ENCODE measurements around the gene PFN1. TPM values are rescaled to one million over a fixed set of nuclear protein-coding genes. Genes with fewer than 3 reads are reported as not detected.
A peak's percentile ranks its signal among the peaks of the same experiment; 100 is the strongest.

Gene PFN1
- total and polyA plus RNA-seq, 9 of the 15 experiments (the other 6 are each of a cell fraction or from before 2014, with no cell fraction given): 60.5 to 1,479 (median 456) TPM

GRCh38 chr17:4973256-4974114 is 25.2 kb upstream of the PFN1 start:
- Histone ChIP-seq H3K36me3 (ENCODE audit: control insufficient read depth, insufficient read depth, low read length) (peaks cover 85% of the 10 kb centered on the region), H4K20me1 (replicated peaks; ENCODE audit: control insufficient read depth, insufficient read depth, low read length) (no peaks in the 10 kb centered on the region), H3K9me3 (replicated peaks; ENCODE audit: control insufficient read depth, insufficient read depth, low read depth, low read length) (no peaks in the 10 kb centered on the region), H3K4me1 (replicated peaks in 1 of 2; ENCODE audit: control insufficient read depth in 2 of 2, insufficient read depth in 2 of 2, low read length in 2 of 2) (peaks cover 11 to 12% of the 10 kb centered on the region in 2 experiments; a peak in 4 of 5 replicates), H3K9me1 (ENCODE audit: control insufficient read depth, insufficient read depth, low read length) (no peaks in the 10 kb centered on the region), H2AFZ (ENCODE audit: low read depth, low read length) (no peak overlapping the region), H3K27me3 (ENCODE audit: control insufficient read depth in 2 of 2, insufficient read depth in 2 of 2, low read length in 2 of 2) (no peaks in the 10 kb centered on the region), H3K27ac (ENCODE audit: extremely low read depth, low read depth, low read length) (no peak overlapping the region), H3K9ac (ENCODE audit: insufficient read depth in 1 of 2, low read depth in 2 of 2, low read length in 2 of 2) (peak overlapping the region in 1 of 2 experiments; percentile 52; a peak in 2 of 4 replicates), H3K4me2 (ENCODE audit: insufficient read depth, low read length) (no peak overlapping the region), H3K4me3 (no peak overlapping the region), H3K79me2 (ENCODE audit: control insufficient read depth, insufficient read depth, low read length) (peaks cover 9% of the 10 kb centered on the region; the same call in 2 of the 3 replicates)
- CTCF ChIA-PET (ENCODE audit: low intra/inter-chr PET ratio): no interaction called here
- in situ Hi-C loops (cut with MboI): no loop called here
- DNase-seq (ENCODE audit: extremely low read depth in 1 of 4, low spot score in 3 of 4) (no peak), FAIRE-seq (no peak), ATAC-seq (no peak)
- TF ChIP-seq NCOR1 (IDR thresholded peaks at IDR 0.05) (no peak), PHTF2 (CRISPR knock-in tag; IDR thresholded peaks at IDR 0.05) (no peak), HSF4 (CRISPR knock-in tag; IDR thresholded peaks at IDR 0.05; ENCODE audit: borderline replicate concordance) (no peak), SMAD1 (IDR thresholded peaks at IDR 0.05; ENCODE audit: low read depth, low read length, partially characterized antibody) (no peak)
- 83% methylated on average over 8 of the region's 10 CpGs for WGBS (ENCODE audit: insufficient coverage, low coverage, missing lambda C conversion rate)
- POLR2A ChIA-PET: no interaction called here
- intact Hi-C loops (cut with micrococcal nuclease): no loop called here
- no TSS peak for BruUV-seq (replicated peaks)

GRCh38 chr17:4972752-4973151 is 24.4 kb upstream of the PFN1 start:
- FAIRE-seq (no peak), DNase-seq (ENCODE audit: extremely low read depth in 1 of 4, low spot score in 3 of 4) (no peak), ATAC-seq (no peak)
- H3K36me3 ChIP-seq (ENCODE audit: control insufficient read depth, insufficient read depth, low read length): peaks cover 79% of the 10 kb centered on the region; the same call in 2 of the 3 replicates
- H2AFZ ChIP-seq (ENCODE audit: low read depth, low read length): no peak overlapping the region
- peaks cover 17 to 19% of the 10 kb centered on the region in 2 experiments for H3K4me1 ChIP-seq (replicated peaks in 1 of 2; ENCODE audit: control insufficient read depth in 2 of 2, insufficient read depth in 2 of 2, low read length in 2 of 2)
- TF ChIP-seq ZNF507 (tag; conservative IDR thresholded peaks at IDR 0.05): no peak
- no peak for TF ChIP-seq RFX7 (CRISPR knock-in tag; IDR thresholded peaks at IDR 0.05)
- TF ChIP-seq POLR2G (IDR thresholded peaks at IDR 0.05; ENCODE audit: low read depth, low read length): 0 out of 2 replicates have a peak, but pooled peaks have one; percentile 19
- TF ChIP-seq DNMT1 (IDR thresholded peaks at IDR 0.05): no peak
- intact Hi-C loops (cut with micrococcal nuclease) (no loop called here), in situ Hi-C loops (cut with MboI) (no loop called here)
- 92% methylated on average over 8 of the region's 12 CpGs for WGBS (ENCODE audit: insufficient coverage, low coverage, missing lambda C conversion rate)
- H3K27ac ChIP-seq (ENCODE audit: extremely low read depth, low read depth, low read length): no peak overlapping the region
- no peaks in the 10 kb centered on the region for H3K27me3 ChIP-seq (ENCODE audit: control insufficient read depth in 2 of 2, insufficient read depth in 2 of 2, low read length in 2 of 2)
- H3K9ac ChIP-seq (ENCODE audit: insufficient read depth in 1 of 2, low read depth in 2 of 2, low read length in 2 of 2): no peak overlapping the region; a peak in 2 of 4 replicates
- ChIA-PET POLR2A (no interaction called here), CTCF (ENCODE audit: low intra/inter-chr PET ratio) (no interaction called here)
- H3K9me3 ChIP-seq (replicated peaks; ENCODE audit: control insufficient read depth, insufficient read depth, low read depth, low read length): no peaks in the 10 kb centered on the region
- H3K4me3 ChIP-seq: no peak overlapping the region
- H3K9me1 ChIP-seq (ENCODE audit: control insufficient read depth, insufficient read depth, low read length): no peaks in the 10 kb centered on the region
- no peak overlapping the region for H3K4me2 ChIP-seq (ENCODE audit: insufficient read depth, low read length)
- no peaks in the 10 kb centered on the region for H4K20me1 ChIP-seq (replicated peaks; ENCODE audit: control insufficient read depth, insufficient read depth, low read length)
- peaks cover 12% of the 10 kb centered on the region; the same call in 2 of the 3 replicates for H3K79me2 ChIP-seq (ENCODE audit: control insufficient read depth, insufficient read depth, low read length)
- no TSS peak for BruUV-seq (replicated peaks)
